Measurements from ENCODE around the gene ZC3HAV1L.
"Not testable (repeated sequence)": the region's sequence is repeated elsewhere in the genome, so short reads cannot be mapped to it uniquely, and the experiment has no call there.

Gene ZC3HAV1L

GRCh38 chr7:138980563-138981291, 55.1 kb downstream of the ZC3HAV1L start:
- TF ChIP-seq CTCF (IDR thresholded peaks at IDR 0.05; ENCODE audit: low read depth, low read length, missing control alignments): no peak
- in situ Hi-C loops (cut with HindIII; ENCODE audit: low sequenced_read_pairs): no loop called here
- DNase-seq (ENCODE audit: low read depth): no peak
- H3K4me3 ChIP-seq (ENCODE audit: low read depth, low read length): peak overlapping the region; percentile 75

GRCh38 chr7:138979988-138980562, 55.8 kb downstream of the ZC3HAV1L start:
- no peak for DNase-seq (ENCODE audit: low read depth)
- peak overlapping the region; percentile 75 for H3K4me3 ChIP-seq (ENCODE audit: low read depth, low read length)
- in situ Hi-C loops (cut with HindIII; ENCODE audit: low sequenced_read_pairs): no loop called here
- TF ChIP-seq CTCF (IDR thresholded peaks at IDR 0.05; ENCODE audit: low read depth, low read length, missing control alignments): no peak

GRCh38 chr7:138979226-138979979, 56.4 kb downstream of the ZC3HAV1L start:
- H3K4me3 ChIP-seq (ENCODE audit: low read depth, low read length): no peak overlapping the region
- TF ChIP-seq CTCF (IDR thresholded peaks at IDR 0.05; ENCODE audit: low read depth, low read length, missing control alignments): peak; percentile 22

GRCh38 chr7:138978541-138979184, 57.2 kb downstream of the ZC3HAV1L start:
- TF ChIP-seq CTCF (IDR thresholded peaks at IDR 0.05; ENCODE audit: low read depth, low read length, missing control alignments): no peak
- DNase-seq (ENCODE audit: low read depth): no peak
- H3K4me3 ChIP-seq (ENCODE audit: low read depth, low read length): no peak overlapping the region
- in situ Hi-C loops (cut with HindIII; ENCODE audit: low sequenced_read_pairs): no loop called here

More at GRCh38 chr7:138979226-138979979, 56.4 kb downstream of the ZC3HAV1L start:
- in situ Hi-C loops (cut with HindIII; ENCODE audit: low sequenced_read_pairs): no loop called here
- no peak for DNase-seq (ENCODE audit: low read depth)

- H3K4me3 ChIP-seq (ENCODE audit: low read depth, low read length); DNase-seq (ENCODE audit: low read depth); in situ Hi-C loops (cut with HindIII; ENCODE audit: low sequenced_read_pairs): not testable (repeated sequence)
These were observed 59.7 kb downstream of the ZC3HAV1L start for GRCh38 chr7:138976161-138976560.

Data from astrocyte of the cerebellum (primary cell).